ENCODE data around the gene RFT1.

The RFT1 gene

DNA sequence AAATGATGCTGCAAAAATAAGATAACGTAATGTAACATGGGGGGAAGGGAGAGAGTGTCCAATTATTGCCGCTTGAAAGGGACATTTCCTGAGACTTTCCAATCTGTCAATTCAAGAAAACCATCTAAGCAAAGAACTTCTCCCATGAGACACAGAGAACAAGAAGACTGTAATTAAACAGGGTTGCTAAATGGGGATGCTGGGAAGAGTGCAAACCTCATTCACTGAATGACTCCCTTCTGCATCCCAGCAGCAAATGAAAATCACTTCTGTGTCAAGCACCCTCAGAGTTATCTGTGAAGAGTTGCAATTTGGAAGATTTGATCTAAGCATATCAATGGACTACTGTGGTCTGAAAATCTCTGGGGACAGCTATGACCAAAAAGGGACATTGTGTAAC is 3.6 kb downstream of the RFT1 start:
- DNase-seq (ENCODE audit: low spot score): no peak

DNA sequence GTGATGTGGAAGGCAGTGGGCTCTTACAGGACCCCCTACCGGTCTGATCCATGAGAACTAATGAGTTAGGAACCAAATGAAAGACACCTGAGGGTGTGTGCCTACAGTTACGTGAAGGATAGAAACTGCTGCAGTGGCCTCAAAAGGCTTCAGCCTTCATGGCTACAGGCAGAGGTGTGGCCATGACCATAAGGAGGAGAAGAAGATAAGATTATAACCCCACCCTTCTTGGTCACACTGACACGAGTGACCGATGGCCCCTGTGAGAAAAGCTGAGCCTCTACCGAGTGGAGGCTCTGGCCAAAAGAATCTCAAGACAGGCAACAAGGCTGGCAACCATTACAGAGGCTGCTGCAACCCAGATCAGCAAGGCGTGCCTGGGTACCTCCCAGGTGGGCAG is 6.3 kb downstream of the RFT1 start:
- no peak for DNase-seq (ENCODE audit: low spot score)

DNA sequence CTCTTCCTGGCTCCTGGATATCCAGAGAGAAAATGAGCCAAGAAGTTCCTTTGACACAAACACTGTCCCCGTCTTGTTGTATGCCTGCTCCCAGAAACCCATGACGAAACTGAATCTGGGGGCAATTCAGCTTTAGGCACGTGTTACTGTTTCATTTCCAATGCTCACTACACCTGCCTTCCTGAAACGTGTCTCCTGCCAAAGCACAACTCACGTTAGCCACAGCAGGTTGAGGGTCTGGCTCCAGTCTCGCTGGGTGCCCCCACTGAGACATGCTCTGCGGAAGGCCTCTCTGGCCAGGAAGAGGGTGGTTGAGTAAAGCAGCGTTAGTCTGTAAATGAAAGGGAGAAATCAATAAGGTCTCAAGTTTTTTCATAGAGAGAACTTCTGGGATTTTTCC is 6.7 kb downstream of the RFT1 start:
- DNase-seq (ENCODE audit: low spot score): no peak

DNA sequence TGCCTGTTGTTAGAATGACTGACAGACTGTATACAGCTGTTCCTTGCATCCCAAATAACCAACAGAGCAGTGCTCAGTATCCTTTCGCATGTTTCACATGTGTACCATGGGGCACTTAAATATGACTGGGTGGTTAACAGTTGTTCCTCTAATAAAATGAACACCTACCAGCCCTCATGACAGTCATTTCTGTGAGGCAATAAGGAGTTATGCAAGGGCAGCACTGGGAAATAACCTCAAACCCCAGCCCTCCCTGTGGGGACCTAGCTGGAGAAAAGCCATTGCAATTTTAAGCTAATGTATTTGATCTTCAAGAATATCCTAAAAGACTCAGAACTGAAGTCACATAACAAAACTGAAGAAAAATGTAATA is 7.3 kb downstream of the RFT1 start:
- no peak for DNase-seq (ENCODE audit: low spot score)

DNA sequence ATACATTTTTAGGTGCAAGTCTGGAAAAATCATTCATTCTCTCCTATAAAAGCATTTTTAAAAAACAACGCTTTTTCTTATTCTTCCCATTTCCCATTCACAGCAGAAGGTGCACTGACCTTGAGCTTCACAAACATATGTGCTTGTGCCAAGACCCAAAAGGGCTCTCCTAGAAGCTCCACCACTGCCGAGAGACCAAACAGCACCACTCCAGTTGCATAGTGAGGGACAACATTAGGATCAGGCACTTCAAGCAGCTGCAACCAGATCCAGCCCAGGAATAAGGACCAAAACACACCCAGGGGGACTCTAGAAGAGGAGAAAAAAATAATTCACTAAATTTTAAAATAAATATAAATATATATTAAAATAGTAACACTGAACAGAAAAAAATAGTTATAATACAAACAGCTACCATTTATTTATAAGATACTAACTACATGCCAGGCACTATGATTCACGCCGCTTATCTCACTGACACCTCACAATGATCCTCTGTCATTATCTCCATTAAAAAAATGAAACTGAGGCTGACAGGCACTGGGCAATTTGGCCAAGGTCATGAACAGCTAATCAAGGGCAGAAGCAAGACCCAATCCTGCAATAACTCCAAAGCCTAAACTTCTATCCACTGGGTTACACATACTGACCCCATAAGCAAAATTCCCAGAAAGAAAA is 7.8 kb downstream of the RFT1 start:
- no peak for DNase-seq (ENCODE audit: low spot score)

DNA sequence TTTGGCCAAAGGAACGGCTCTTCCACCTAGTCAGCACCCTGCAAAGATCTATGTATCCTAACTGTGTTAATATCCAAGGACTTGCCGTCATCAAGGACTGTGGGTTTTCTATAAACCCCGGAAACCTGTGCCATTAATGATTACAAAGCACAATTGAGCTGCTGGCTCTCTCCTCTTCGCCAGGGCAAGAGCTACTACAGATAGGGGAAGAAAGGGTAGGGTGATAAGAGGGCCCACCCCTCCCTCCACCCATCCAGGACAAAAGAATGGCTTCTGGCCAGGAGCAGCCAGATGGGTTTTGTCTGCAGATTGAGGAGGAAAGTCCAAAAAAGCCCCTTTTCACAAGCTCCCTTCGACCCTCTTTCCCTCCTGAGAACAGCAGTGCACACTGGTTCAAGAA is 9.9 kb downstream of the RFT1 start:
- DNase-seq (ENCODE audit: low spot score): no peak

DNA sequence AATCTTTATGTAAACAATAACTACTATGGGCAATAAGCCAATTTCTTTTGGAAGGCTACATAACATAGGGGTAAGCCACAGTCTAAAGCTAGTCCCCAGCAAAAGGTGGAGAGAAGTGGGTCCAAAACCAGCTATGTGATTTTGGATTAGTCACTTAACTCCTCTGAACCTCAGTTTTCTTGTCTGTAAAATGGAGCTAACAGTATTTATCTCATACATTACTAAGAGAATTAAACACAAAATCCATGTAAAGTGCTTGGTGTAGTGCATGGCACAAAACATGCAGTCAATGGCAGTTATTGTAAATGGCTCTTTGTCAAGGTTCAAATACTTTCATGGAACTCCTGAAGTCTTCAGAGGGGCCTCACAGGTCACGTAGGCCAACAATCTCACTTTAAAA is 13.3 kb downstream of the RFT1 start:
- no peak for DNase-seq (ENCODE audit: low spot score)

DNA sequence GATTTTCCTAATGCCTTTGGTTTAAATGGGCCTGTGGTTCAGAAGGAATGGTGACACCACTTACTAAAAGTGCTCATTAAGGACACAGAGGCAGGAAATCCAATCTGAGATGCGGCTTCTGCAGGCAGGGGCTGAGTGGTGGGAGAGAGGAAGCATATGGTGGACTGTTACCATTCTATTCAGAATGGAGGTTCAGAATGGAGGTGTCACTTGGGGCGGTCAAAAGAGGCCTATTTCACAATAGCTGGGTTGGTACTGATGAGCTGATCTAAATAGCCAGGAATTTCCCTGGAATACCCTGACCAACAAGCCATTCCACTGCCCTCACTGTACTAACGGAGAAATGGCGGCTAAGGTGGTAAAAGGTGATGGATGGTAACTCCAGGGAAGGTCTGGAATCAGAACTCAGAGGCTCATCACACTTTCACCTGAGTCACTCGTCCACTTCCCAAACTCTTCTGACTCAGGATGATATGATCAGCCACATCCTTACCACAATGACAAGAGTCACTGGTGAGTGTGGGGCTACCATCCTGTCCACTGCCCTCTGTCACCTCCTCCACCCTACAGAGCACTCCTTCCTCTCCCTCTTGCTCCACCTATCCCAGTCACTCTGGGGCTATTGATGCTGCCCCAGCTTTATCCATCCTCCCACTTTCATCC is 15.7 kb downstream of the RFT1 start:
- DNase-seq (ENCODE audit: low spot score): no peak

DNA sequence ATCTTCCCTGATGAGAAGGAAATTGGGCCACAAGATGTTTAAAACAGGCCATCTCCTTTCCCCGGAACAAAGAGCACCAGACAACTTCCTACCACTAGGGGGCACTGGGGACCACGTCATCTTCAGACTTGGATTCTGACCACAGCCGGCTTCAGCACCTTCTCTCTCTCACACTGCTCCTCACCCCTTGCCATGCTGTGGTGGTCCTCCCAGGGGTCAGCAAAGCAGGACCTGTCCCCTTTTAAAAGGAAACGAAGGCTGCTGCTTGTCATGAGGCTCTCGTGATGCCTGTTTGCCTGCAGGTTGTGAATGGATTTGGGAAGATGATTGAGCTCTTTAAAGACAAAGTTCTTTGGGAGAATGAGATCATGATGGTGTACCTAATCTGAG is 16.2 kb downstream of the RFT1 start:
- peak; percentile 83 for DNase-seq (ENCODE audit: low spot score)

DNA sequence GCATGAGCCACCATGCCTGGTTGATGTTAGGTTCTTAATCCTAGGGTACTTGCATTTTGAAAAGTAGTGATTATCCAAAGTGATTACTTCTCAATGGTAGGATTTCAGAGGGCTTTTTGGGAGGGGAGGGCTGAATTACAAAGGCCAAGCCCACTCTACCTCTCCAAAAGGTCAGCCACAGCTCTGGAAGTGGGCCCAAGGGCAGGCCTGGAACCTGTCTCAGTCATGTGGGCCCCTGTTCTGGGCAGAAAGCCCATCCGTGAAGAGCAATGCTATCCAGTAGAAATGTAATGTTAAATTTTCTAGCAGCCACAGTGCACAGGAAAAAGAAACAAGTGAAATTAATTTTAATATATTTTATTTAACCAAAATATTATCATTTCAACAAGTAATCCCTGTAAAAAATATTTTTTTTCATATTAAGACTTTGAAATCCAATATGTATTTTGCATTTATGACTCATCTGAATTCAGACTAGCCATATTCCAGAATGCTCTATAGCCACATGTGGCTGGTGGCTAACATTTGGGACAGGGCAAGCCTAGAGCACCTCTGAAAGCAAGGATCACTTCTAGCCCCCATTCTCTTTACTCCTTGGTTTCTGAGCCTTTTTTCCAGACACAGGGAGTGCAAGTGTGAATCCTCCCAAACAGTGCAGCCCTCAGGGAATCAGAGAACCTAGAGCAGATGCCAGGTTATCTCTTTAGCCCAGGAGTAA is 16.8 kb downstream of the RFT1 start:
- DNase-seq (ENCODE audit: low spot score): no peak

DNA sequence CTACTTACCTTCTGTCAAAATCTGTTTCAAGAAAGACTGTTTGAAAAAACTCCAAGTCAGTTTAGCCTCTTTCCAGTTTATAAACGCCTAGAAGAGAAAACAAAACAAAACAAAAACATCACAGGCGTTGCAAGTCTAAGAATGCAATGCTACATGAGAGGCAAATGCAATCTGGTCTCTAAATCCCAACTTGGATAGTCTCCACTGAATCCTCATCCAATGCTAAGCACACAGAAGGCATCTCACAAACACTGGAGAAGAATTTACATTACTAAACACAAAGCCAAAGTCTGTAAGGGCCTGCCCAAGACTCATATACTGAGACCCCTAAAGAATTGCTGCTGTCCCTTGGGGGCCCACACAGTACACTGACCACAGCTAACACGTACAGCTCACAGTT is 18.4 kb downstream of the RFT1 start:
- DNase-seq (ENCODE audit: low spot score): no peak

DNA sequence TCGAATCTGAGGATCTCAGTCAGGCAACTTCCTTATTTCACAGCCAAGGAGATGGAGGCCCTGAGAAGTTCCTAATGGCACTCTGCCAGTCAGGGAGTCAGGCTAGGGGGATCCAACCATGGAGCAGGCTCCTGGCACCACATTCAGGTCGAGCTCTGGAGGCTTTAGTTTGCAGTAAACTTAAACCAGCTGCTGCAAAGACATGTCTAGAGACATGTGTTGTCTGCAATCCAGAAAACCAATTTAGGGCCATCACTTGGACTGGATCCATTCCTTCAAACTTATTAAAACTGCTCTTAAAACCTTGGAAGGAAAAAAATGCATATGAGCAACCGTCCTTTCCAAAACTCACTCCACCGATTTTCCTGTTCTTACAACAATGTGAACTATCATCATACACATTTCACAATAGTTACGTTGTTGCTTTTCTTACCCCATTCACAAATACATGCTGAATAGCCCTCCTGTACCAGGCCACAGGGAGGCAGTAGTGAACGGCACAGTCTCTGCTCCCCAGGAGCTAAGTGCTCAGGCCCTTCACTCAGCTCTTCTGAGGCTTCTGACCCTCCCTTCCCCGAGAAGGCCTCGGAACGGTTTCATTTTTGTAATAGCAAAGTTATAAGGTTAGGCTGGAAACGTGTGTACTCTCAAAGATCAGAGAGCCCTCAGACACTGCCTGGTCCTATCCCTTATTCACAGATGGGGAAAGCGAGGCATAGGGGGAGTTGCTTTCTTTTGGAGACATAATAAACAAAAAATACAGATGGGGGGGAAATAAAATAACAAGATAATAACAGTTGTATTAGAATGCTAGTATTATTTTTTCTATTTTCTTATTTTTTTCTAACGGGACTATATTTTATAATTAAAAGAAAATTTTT is 20.1 kb downstream of the RFT1 start:
- peak; percentile 49 for DNase-seq (ENCODE audit: low spot score)

DNA sequence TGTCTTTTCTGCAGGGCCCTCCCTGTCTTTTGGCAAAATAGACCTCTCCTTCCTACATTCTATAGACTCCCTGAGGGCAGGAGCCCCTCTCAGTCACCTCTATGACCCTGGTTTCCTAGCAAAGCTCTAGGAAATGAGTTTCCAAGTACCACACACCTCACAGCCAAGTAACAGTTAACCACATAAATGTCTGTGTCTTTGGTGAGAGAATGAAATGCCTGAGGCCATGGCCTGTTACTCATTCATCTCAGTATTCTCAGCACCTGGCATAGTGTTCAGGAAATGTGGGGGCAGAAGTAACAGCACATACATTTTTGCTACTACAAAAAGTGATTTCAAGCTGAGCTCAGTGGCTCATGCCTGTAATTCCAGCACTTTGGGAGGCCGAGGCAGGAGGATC is 21.0 kb downstream of the RFT1 start:
- DNase-seq (ENCODE audit: low spot score): no peak

DNA sequence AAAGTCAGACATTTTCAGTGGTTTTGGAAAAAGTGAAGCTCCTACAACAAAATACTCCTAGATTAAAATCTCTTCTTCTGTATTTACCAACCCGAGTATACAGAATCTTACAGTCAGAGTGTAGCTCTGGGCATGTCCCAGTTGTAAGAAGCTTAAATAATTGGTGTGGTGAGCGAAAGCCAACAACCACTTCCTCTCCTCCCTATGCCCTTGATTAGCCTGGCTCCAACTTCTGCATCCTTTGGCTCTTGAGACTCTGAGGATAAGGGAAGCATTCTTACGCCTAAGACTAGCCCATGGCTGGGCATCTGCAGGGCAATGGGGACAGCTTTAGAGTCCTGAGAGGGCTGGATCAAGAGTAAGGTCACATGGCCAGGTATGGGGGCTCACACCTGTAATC is 25.5 kb downstream of the RFT1 start:
- DNase-seq (ENCODE audit: low spot score): no peak

DNA sequence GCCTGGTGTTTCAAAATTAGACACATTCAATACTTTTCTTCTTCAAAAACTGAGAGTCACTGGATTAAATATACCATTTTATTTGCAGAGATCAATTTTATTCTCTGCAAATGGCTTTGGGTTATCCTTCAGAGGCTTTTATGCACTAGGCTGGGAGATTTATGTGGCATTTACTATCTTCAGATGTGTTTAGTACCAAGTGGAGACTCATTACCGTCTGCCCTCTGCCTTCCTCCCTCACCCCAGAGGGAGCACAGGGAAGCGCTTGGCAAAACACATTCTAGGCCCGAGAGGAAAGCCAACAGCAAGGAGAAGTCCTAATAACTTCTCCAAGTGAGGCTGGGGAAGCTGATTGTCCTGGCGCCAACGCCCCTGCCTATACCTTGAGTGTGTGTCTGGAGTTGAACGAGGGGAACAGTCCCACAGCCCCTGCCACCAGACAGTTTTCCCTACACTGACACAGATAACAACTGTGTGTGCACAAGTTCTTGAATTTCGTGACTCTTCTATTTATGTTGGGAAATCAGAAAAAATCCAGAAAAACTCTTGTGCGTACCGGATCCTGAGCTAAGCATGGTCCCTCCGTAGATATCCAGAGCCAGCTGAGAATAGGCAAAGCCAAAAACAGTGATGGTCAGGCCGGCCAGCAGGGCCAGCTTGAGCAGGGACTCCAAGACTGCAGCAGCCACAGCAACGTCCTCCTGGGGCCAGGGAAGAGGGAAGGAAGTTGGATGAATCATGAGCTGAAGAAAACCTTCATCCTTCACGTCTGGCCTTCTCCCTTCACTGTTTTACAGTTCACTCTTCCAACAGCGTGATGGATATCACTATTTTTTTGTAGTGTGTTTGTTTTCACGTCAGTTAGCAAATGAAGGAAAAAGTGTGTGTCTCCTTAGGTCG is 26.6 kb downstream of the RFT1 start:
- no peak for DNase-seq (ENCODE audit: low spot score)

DNA sequence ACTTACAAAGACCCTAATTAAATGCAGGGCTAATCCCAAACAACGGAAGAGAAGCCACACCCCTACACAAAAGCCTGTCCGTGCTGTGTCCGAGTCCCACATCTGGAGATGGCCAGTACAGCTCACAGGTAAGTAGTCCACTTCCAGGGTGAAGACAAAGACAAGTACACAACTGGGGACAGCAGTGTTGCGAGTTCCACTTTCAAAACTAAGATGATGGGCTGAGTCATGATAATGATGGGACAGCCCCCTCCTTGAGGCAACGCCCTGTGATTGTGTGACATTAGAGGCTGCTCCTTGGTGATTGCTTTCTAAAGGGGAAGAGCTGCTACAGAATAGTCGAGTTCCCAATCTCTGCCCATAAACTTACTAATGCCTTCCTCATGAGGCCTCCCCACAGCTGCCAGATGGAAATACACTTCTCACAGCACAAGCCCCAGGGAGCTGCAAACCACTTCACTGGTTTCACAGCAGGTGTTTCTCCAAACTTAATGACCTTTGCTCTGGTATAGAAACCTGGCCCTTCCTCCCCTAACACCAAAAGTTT is 27.6 kb downstream of the RFT1 start:
- no peak for DNase-seq (ENCODE audit: low spot score)

DNA sequence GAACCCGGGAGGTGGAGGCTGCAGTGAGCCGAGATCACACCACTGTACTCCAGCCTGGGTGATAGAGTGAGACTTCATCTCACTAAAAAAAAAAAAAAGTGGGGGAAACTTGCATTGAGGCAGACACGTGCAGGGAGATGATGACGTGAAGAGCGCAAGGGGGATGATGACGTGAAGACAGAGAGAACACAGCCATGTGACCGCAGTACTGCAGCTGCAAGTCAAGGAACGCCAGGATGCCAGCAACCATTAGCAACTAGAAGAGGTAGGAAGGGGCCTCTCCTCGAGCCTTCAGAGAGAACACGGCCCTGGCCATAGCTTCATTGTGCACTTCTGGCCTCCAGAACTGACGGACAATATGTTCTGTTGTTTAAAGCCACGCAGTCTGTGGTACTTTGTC is 28.3 kb downstream of the RFT1 start:
- DNase-seq (ENCODE audit: low spot score): no peak

DNA sequence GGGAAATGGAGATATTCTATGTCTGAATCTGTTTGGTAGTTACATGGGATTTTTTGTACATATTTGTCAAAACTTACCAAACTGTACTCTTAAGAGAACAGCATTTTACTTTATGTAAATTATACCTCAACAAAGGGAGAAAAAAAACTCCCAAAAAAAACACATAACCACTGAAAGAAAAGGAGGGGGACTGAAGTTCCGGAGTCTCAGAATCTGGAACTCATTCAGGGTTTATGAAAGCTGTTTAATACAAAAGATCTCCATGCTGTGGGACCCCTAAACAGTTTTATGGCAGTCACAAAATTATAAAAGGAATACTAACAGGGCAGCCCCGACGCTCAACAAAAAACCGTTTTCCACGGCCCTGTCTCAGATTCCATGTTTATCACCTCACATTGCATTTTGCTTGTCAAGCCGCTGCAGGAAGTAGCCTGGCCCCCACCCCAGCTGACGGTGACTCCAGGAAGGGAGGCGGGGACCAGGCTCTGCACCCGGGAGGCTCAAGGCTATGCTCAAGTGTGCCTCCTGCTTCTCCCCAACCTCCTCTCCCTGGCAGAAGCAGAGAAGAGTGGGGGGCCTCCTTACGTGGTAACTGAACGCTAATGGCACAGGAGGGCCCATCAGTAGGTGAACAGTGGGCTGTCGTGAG is 29.3 kb downstream of the RFT1 start:
- no peak for DNase-seq (ENCODE audit: low spot score)

DNA sequence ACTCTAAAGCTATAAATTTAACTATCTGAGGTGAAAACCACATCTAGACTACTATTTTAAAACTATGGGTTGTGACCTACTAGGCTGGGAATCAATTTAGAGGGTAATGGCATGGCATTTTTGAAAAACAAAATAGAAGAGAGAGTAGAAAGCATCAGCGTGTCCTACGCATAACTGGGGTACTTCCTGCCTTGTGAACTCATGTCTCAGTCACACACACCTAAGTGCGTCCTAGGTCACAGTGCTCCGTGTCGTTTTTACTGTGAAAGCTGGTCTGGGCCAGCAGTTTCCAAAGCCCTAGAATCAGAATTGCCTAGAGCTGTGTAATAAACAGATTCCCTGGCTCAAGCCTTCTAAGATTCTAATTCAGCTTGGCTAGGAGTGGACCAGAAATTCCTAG is 32.3 kb downstream of the RFT1 start:
- DNase-seq (ENCODE audit: low spot score): no peak

DNA sequence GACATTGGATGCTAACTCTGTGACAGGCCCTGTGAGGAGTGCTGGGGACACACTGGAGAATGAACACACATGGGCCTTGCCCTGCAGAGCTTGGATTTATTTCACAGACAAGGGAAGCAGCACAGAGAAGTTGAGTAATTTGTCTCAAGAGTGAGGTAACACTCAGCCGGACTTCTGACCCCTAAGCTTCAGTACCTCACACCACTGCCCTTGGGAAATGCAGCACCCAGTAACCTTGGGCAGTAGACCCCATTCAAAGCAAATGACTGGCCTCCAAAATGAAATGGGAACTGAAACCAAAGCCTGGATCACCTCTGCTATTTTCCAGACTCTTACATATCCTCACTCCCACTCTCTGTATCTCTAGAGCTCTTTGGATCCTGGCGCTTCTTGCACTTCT is 37.3 kb downstream of the RFT1 start:
- DNase-seq (ENCODE audit: low spot score): no peak

DNA sequence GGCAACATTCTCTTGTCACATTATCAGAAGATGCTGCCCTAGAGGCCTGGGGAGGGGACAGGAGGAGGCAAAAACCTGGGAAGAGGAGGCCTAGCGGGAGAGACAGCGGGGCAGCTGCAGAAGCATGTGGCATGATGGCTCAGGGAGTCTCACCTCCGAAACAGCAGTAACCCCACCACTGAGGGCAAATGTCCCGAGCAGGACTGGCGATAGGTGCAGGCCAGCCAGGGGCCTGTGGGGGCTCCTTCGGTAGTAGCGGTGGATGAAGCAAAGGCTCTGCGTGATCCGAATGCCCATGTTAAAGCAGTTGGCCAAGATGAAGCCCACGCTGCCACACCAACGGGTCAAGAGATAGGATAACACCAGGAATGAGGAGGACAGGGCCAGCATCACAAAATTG is 38.0 kb downstream of the RFT1 start:
- no peak for DNase-seq (ENCODE audit: low spot score)

Data from germinal center (tissue), 1 donor.